IMR-90 (cell line): Measurements from ENCODE around the gene PIM3. TPM values are rescaled to one million over a fixed set of nuclear protein-coding genes. Genes with fewer than 3 reads are reported as not detected.
A peak's percentile ranks its signal among the peaks of the same experiment; 100 is the strongest.

ENCODE experiments used
- ATAC-seq: fragments of 200-7000 bp; cut with Tn5 transposase; 2 replicates; pipeline ENCODE4 v1.9.1; 2020; ENCODE audit warnings: low read depth, mild to moderate bottlenecking, moderate library complexity
- BruUV-seq: library from RNA; stranded (reverse); fragments of 400-500 nt; replicated peaks from 2 replicates; lab custom pipeline; 2021; lab: Mats Ljungman, UMichigan
- CTCF ChIA-PET: fragments of 300-600 bp; formaldehyde crosslinking; extraction: SDS; loops from one replicate; lab custom pipeline; 2021; ENCODE audit warnings: antibody characterized with exemption; lab: Yijun Ruan, JAX
- POLR2A ChIA-PET: fragments of 300-600 bp; sonication (Branson Sonifier 250); formaldehyde crosslinking; loops from one replicate; lab custom pipeline; 2022; ENCODE audit warnings: antibody characterized with exemption; ENCODE audit not compliant: unreplicated experiment; lab: Charles Lee
- DNase-seq: peaks from one replicate; pipeline ENCODE4 v3.0.0; 2013
- H2AFZ ChIP-seq: replicated peaks from 2 replicates; pipeline ENCODE3; 2013; ENCODE audit warnings: low read length, mild to moderate bottlenecking; ENCODE audit not compliant: poor library complexity
- H2AK5ac ChIP-seq: 2 replicates; pipeline ENCODE4 v1.6.1; 2013; ENCODE audit warnings: low read depth, low read length, inconsistent platforms
- H2AK9ac ChIP-seq: replicated peaks from 2 replicates; pipeline ENCODE3; 2013; ENCODE audit warnings: mild to moderate bottlenecking, low read depth, low read length, moderate library complexity; ENCODE audit not compliant: poor library complexity
- H2BK120ac ChIP-seq: 2 replicates; pipeline ENCODE4 v1.6.1; 2013; ENCODE audit warnings: low read depth, low read length, inconsistent platforms
- H2BK15ac ChIP-seq: 3 replicates; pipeline ENCODE4 v1.6.1; 2013; ENCODE audit warnings: low read depth, low read length, inconsistent platforms
- H2BK20ac ChIP-seq: 2 replicates; pipeline ENCODE4 v1.6.1; 2013; ENCODE audit warnings: low read depth, mild to moderate bottlenecking, inconsistent platforms, low read length, moderate library complexity
- H2BK5ac ChIP-seq: 2 replicates; pipeline ENCODE4 v1.6.1; 2013; ENCODE audit warnings: mild to moderate bottlenecking, low read depth, low read length, inconsistent platforms; ENCODE audit not compliant: poor library complexity, severe bottlenecking
- H3K14ac ChIP-seq: replicated peaks from 2 replicates; pipeline ENCODE4 v1.6.1; 2013; ENCODE audit warnings: low read depth, low read length, inconsistent platforms
- H3K18ac ChIP-seq: 2 replicates; pipeline ENCODE4 v1.6.1; 2013; ENCODE audit warnings: low read depth, low read length, control low read depth
- H3K23ac ChIP-seq: 2 replicates; pipeline ENCODE4 v1.6.1; 2013; ENCODE audit warnings: low read depth, low read length, inconsistent platforms
- H3K27ac ChIP-seq: 2 replicates; pipeline ENCODE4 v1.5.1; 2013; ENCODE audit warnings: mild to moderate bottlenecking, control low read depth, low read length; ENCODE audit not compliant: insufficient read depth
- H3K27me3 ChIP-seq: 2 replicates; pipeline ENCODE4 v1.6.1; 2013; ENCODE audit warnings: low read length; ENCODE audit not compliant: control insufficient read depth, insufficient read depth
- H3K36me3 ChIP-seq: 2 replicates; pipeline ENCODE4 v1.6.1; 2013; ENCODE audit warnings: low read length, mixed read lengths; ENCODE audit not compliant: control insufficient read depth, insufficient read depth
- H3K4ac ChIP-seq: 2 replicates; pipeline ENCODE4 v1.6.1; 2013; ENCODE audit warnings: low read depth, low read length, inconsistent platforms
- H3K4me1 ChIP-seq: 2 replicates; pipeline ENCODE4 v1.6.1; 2013; ENCODE audit warnings: low read length, mixed read lengths; ENCODE audit not compliant: control insufficient read depth, insufficient read depth
- H3K4me2 ChIP-seq: 2 replicates; pipeline ENCODE4 v1.6.1; 2013; ENCODE audit warnings: low read depth, mild to moderate bottlenecking, control low read depth, low read length, moderate library complexity
- H3K4me3 ChIP-seq: 2 replicates; pipeline ENCODE4 v1.5.1; 2013; ENCODE audit warnings: low read depth, mild to moderate bottlenecking, control low read depth, low read length, moderate library complexity; ENCODE audit not compliant: insufficient read depth
- H3K56ac ChIP-seq: 2 replicates; pipeline ENCODE4 v1.6.1; 2013; ENCODE audit warnings: low read length, inconsistent platforms; ENCODE audit not compliant: insufficient read depth; ENCODE audit errors: extremely low read depth
- H3K79me1 ChIP-seq, 2 experiments: 2 replicates each; pipeline ENCODE4 v1.6.1; 2013; ENCODE audit warnings: low read length in 2 of 2, inconsistent platforms in 1 of 2, low read depth in 1 of 2
- H3K9ac ChIP-seq: 2 replicates; pipeline ENCODE4 v1.6.1; 2013; ENCODE audit warnings: low read depth, low read length, control low read depth
- H3K9me1 ChIP-seq: 2 replicates; pipeline ENCODE4 v1.6.1; 2013; ENCODE audit warnings: low read length, inconsistent platforms; ENCODE audit not compliant: insufficient read depth
- H3K9me3 ChIP-seq: 2 replicates; pipeline ENCODE4 v1.6.1; 2013; ENCODE audit warnings: low read length; ENCODE audit not compliant: control insufficient read depth, insufficient read depth
- H4K20me1 ChIP-seq: 2 replicates; pipeline ENCODE4 v1.6.1; 2013; ENCODE audit warnings: low read length, inconsistent platforms; ENCODE audit not compliant: insufficient read depth
- H4K5ac ChIP-seq: 2 replicates; pipeline ENCODE4 v1.6.1; 2013; ENCODE audit warnings: mild to moderate bottlenecking, low read depth, low read length, control low read depth
- H4K8ac ChIP-seq, 2 experiments: 2 replicates each; pipeline ENCODE4 v1.6.1; 2013; ENCODE audit warnings: low read depth in 2 of 2, low read length in 2 of 2, control low read depth in 1 of 2, inconsistent platforms in 1 of 2
- H4K91ac ChIP-seq: 2 replicates; pipeline ENCODE4 v1.6.1; 2013; ENCODE audit warnings: low read depth, low read length, inconsistent platforms; ENCODE audit not compliant: insufficient read depth
- BHLHE40 ChIP-seq: fragments of 150-350 bp; IDR thresholded peaks from 2 replicates; pipeline ENCODE4 v1.6.1; 2016; ENCODE audit warnings: mild to moderate bottlenecking, low read depth, low read length
- CEBPB ChIP-seq: IDR thresholded peaks from 2 replicates; pipeline ENCODE4 v1.6.1; 2012; ENCODE audit warnings: low read depth, low read length, improper control_type of control experiment
- CHD1 ChIP-seq: IDR thresholded peaks from 2 replicates; pipeline ENCODE4 v1.6.1; 2012; ENCODE audit warnings: low read depth, low read length, improper control_type of control experiment
- CTCF ChIP-seq: conservative IDR thresholded peaks from 2 replicates; pipeline ENCODE4 v1.5.1; 2012; ENCODE audit warnings: mild to moderate bottlenecking, low read depth, low read length, improper control_type of control experiment
- ELK1 ChIP-seq: fragments of 150-350 bp; IDR thresholded peaks from 2 replicates; pipeline ENCODE4 v1.6.1; 2016; ENCODE audit warnings: low read depth, mild to moderate bottlenecking, low read length, moderate library complexity, borderline replicate concordance
- FOS ChIP-seq: fragments of 150-350 bp; IDR thresholded peaks from 2 replicates; pipeline ENCODE4 v1.6.1; 2016; ENCODE audit warnings: low read depth, low read length
- MAFK ChIP-seq: IDR thresholded peaks from 2 replicates; pipeline ENCODE4 v1.6.1; 2012; ENCODE audit warnings: low read depth, low read length, improper control_type of control experiment
- MAZ ChIP-seq: IDR thresholded peaks from 2 replicates; pipeline ENCODE4 v1.6.1; 2012; ENCODE audit warnings: low read depth, mild to moderate bottlenecking, low read length, improper control_type of control experiment, moderate library complexity, borderline replicate concordance
- MXI1 ChIP-seq: IDR thresholded peaks from 2 replicates; pipeline ENCODE4 v1.6.1; 2012; ENCODE audit warnings: low read depth, mild to moderate bottlenecking, low read length, moderate library complexity, borderline replicate concordance
- NFE2L2 ChIP-seq: fragments of 150-350 bp; IDR thresholded peaks from 2 replicates; pipeline ENCODE4 v1.6.1; 2016; ENCODE audit warnings: low read depth, mild to moderate bottlenecking, low read length
- POLR2A ChIP-seq: IDR thresholded peaks from 2 replicates; pipeline ENCODE4 v1.6.1; 2012; ENCODE audit warnings: mild to moderate bottlenecking, low read depth, low read length
- RAD21 ChIP-seq: IDR thresholded peaks from 2 replicates; pipeline ENCODE4 v1.6.1; 2012; ENCODE audit warnings: low read length, improper control_type of control experiment
- RCOR1 ChIP-seq: IDR thresholded peaks from 2 replicates; pipeline ENCODE4 v1.6.1; 2012; ENCODE audit warnings: mild to moderate bottlenecking, low read length, improper control_type of control experiment; ENCODE audit not compliant: insufficient replicate concordance
- RFX5 ChIP-seq: IDR thresholded peaks from 2 replicates; pipeline ENCODE4 v1.8.0; 2012; ENCODE audit warnings: low read depth, mild to moderate bottlenecking, low read length, moderate library complexity
- SMC3 ChIP-seq: fragments of 150-350 bp; IDR thresholded peaks from 2 replicates; pipeline ENCODE4 v1.6.1; 2016; ENCODE audit warnings: low read depth, mild to moderate bottlenecking, antibody characterized with exemption, low read length, moderate library complexity
- WGBS, 2 experiments: methylation state at CpG; one replicate each; pipeline versions ENCODE4 v1.1.5 to v1.1.7; 2013; ENCODE audit warnings: missing lambda C conversion rate in 2 of 2; ENCODE audit not compliant: insufficient read length in 1 of 2; ENCODE audit errors: extremely low coverage in 2 of 2; 5-methylcytosine and 5-hydroxymethylcytosine counted together
- dilution Hi-C: fragments of 300-500 bp; cut with HindIII; formaldehyde crosslinking; loops from one replicate; pipeline ENCODE4 v1.14.3; 2018; ENCODE audit warnings: low sequenced_read_pairs; ENCODE audit not compliant: unreplicated experiment
- in situ Hi-C: fragments of 300-500 bp; cut with MboI; formaldehyde crosslinking; loops from 3 replicates; pipeline ENCODE4 v1.14.3; 2019; ENCODE audit warnings: low sequenced_read_pairs, inconsistent platforms, mixed read lengths
- intact Hi-C: fragments of 100-400 bp; cut with micrococcal nuclease; formaldehyde crosslinking; loops from 2 replicates; pipeline ENCODE4 v1.10.0; 2022
- polyA plus RNA-seq, 3 experiments: library from polyadenylated mRNA; depleted of rRNA; stranded (reverse); fragments of >200 nt; gene quantifications; 2 replicates each; pipeline ENCODE4 v1.2.3, GENCODE V29; 2012; ENCODE audit warnings: low replicate concordance in 1 of 3
- total RNA-seq: library from RNA; depleted of rRNA; stranded (reverse); fragments of >200 nt; gene quantifications from 2 replicates; pipeline ENCODE4 v1.2.3, GENCODE V29; 2012
- TF ChIP-seq, protein P1 (sequence below): fragments of 150-350 bp; IDR thresholded peaks from 2 replicates; pipeline ENCODE4 v1.6.1; 2017; ENCODE audit warnings: mild to moderate bottlenecking, antibody characterized with exemption, low read length, low read depth

Gene PIM3
- total and polyA plus RNA-seq, 2 of the 4 experiments (the other 2 are of a cell fraction): 8.6 to 24.7 TPM

GRCh38 chr22:49928555-49929210, 31.9 kb upstream of the PIM3 start:
- Histone ChIP-seq H3K27ac (no peak overlapping the region), H2AK5ac (no peak overlapping the region), H3K4me2 (no peak overlapping the region), H3K4ac (no peak overlapping the region), H4K5ac (no peak overlapping the region), H3K36me3 (peaks cover 16% of the 10 kb centered on the region; the same call in 1 of the 2 replicates), H2AFZ (no peak overlapping the region), H4K20me1 (no peaks in the 10 kb centered on the region; the same call in 1 of the 2 replicates), H2BK5ac (no peak overlapping the region), H3K9me3 (no peaks in the 10 kb centered on the region), H4K91ac (no peak overlapping the region), H3K4me1 (peaks cover 5% of the 10 kb centered on the region), H3K9ac (no peak overlapping the region), H3K27me3 (no peaks in the 10 kb centered on the region), H3K56ac (no peak overlapping the region), H3K18ac (no peak overlapping the region), H3K23ac (no peak overlapping the region), H3K9me1 (no peaks in the 10 kb centered on the region), H2BK20ac (no peak overlapping the region), H3K14ac (no peak overlapping the region), H2AK9ac (peak overlapping the region; percentile 72), H3K4me3 (no peak overlapping the region), H2BK15ac (no peak overlapping the region), H3K79me1 (no peaks in the 10 kb centered on the region), H4K8ac (no peak overlapping the region), H2BK120ac (no peak overlapping the region)
- BruUV-seq: no TSS peak
- intact Hi-C loops (no loop called here), dilution Hi-C loops (no loop called here), in situ Hi-C loops (no loop called here)
- DNase-seq: no peak
- ChIA-PET CTCF (no interaction called here), POLR2A (interaction anchor here (1.3 kb wide), 1 partner anchor 10 kb away, joined by 3 read pairs; the partner anchor contains the start of genes ALG12 and CRELD2)
- 43% methylated on average over 20 of the region's 38 CpGs; no CpG with 5 or more reads in 1 of the 2 experiments for WGBS, 2 experiments
- TF ChIP-seq BHLHE40 (no peak), SMC3 (no peak), FOS (no peak), POLR2A (no peak), ELK1 (no peak), MAFK (no peak), MAZ (no peak), CHD1 (no peak), NFE2L2 (no peak), RFX5 (no peak), CTCF (no peak), MXI1 (no peak), RAD21 (no peak), RCOR1 (no peak), CEBPB (no peak)
- TF ChIP-seq, protein P1, sequence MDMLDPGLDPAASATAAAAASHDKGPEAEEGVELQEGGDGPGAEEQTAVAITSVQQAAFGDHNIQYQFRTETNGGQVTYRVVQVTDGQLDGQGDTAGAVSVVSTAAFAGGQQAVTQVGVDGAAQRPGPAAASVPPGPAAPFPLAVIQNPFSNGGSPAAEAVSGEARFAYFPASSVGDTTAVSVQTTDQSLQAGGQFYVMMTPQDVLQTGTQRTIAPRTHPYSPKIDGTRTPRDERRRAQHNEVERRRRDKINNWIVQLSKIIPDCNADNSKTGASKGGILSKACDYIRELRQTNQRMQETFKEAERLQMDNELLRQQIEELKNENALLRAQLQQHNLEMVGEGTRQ: no peak
- ATAC-seq: no peak
